ENCODE measurements around the gene APOL6.

APOL6 gene, protein sequence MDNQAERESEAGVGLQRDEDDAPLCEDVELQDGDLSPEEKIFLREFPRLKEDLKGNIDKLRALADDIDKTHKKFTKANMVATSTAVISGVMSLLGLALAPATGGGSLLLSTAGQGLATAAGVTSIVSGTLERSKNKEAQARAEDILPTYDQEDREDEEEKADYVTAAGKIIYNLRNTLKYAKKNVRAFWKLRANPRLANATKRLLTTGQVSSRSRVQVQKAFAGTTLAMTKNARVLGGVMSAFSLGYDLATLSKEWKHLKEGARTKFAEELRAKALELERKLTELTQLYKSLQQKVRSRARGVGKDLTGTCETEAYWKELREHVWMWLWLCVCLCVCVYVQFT

DNA sequence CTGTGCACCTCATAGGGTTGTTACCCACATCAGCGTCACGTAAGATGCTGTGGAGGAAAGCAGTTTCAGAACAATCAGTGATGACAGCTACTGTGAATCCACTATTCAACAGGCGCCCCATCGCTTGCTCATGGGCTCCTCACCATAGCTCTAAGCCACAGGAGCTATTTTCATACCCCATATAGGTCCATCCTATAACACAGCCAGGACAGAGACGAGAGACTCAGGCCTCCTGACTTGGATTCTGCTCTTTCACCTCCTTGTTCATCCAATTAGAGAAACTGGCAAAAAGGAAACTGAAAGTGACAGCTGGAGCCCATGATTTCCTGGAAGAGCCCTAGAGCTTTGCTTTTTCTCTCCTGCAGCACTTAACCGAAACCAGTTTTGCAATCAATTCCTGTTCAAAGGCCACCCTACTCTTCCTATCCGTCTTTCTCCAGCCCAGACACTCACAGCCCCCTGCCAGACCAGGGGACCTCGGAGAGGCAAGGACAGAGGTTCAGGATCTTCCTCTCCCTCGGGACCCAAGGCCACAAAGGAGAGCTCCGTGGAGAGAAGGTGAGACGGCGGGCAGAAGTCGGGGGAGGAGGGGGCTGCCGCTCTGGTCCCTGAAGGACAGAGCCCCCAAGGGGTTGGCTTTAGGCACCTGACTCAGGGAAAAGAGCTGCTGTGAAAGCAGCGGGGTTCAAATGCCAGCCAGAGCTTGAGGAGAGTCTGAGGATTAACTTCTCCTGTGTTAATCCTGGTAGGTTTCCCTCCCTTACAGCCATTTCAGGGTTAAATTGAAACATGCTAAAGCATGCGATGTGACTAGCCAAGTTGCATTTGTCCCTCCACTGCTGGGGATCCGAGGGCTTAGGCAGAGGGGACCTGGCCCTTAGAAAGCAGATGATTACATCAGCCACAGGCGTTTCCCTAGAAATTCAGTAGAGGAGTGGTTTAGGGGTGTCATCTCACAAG lies at the start of gene APOL6:
TSS of gene APOL6 (plus strand) at position 381 of the 960 bp plus-strand sequence. CDS start 7,980 bp downstream, outside the sequence.
- TF ChIP-seq GATA1 (IDR thresholded peaks at IDR 0.05; ENCODE audit: low read depth, low read length): no peak
- peak; percentile 60 for TF ChIP-seq POLR2A (IDR thresholded peaks at IDR 0.05; ENCODE audit: low read length)
- DNase-seq: peak; percentile 75 to 82

DNA sequence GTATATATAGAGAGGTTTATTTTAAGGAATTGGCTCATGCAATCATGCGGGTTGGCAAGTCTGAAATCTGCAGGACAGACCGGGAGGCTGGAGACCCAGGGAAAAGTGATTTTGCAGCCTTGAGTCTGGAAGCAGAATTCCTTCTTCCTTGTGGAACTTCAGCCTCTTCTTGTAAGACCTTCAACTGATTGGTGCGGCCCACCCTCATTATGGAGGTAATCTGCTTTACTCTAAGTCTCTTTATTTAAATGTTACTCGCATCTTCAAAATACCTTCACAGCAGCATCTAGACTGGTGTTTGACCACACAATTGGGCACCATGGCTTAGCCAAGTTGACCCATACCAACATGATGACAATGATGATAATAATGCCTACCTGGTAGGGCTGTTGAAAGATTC lies 48.9 kb upstream of the APOL6 start:
- TF ChIP-seq GATA1 (IDR thresholded peaks at IDR 0.05; ENCODE audit: low read depth, low read length): no peak
- TF ChIP-seq POLR2A (IDR thresholded peaks at IDR 0.05; ENCODE audit: low read length): no peak
- no peak for DNase-seq

DNA sequence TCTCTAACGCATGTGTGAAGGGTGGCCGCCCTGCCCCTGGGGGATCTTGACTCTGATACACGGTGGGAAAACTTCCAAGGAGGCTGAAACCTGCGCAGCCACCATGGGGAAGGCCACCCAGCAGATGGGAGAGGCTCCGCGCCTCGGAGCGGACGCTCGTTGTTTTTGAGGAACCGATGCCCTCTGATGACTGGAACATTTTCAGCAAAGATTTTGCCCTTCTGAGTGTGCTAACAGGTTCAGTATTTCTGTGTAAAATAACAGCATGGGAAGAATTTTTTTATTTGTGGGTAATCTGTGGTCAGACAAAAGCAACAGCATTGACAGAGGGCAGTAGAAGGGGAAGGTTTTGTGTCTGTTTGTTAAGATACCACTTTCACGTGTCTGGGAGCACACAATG lies 47.8 kb upstream of the APOL6 start:
- no peak for DNase-seq
- TF ChIP-seq POLR2A (IDR thresholded peaks at IDR 0.05; ENCODE audit: low read length): no peak
- TF ChIP-seq GATA1 (IDR thresholded peaks at IDR 0.05; ENCODE audit: low read depth, low read length): no peak

DNA sequence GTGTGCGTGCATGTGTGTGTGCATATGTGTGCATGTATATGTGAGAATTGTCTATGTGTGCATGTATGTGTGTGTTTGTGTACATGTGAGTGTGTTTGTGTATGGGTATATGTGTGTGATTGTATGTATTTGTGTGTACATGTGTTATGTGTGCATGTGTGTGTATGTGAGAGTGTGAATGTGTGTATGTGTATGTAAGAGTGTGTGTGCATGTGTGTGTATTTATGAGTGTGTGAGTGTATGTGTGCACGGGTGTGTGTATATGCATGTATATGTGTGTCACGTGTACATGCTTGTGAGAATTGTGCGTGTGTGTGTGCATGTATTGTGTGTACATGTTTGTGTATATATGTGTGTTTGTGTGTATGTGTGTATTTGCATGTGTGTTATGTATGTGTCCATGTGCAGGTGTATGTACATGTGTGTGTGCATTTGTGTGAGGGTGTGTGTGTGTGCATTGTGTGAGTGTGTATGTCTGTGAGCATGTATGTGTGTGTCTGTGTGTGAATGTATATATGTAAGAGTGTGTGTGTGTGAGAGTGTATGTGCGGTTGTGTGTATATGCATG lies 47.1 kb upstream of the APOL6 start:
- DNase-seq: no peak
- no peak for TF ChIP-seq GATA1 (IDR thresholded peaks at IDR 0.05; ENCODE audit: low read depth, low read length)
- TF ChIP-seq POLR2A (IDR thresholded peaks at IDR 0.05; ENCODE audit: low read length): no peak

DNA sequence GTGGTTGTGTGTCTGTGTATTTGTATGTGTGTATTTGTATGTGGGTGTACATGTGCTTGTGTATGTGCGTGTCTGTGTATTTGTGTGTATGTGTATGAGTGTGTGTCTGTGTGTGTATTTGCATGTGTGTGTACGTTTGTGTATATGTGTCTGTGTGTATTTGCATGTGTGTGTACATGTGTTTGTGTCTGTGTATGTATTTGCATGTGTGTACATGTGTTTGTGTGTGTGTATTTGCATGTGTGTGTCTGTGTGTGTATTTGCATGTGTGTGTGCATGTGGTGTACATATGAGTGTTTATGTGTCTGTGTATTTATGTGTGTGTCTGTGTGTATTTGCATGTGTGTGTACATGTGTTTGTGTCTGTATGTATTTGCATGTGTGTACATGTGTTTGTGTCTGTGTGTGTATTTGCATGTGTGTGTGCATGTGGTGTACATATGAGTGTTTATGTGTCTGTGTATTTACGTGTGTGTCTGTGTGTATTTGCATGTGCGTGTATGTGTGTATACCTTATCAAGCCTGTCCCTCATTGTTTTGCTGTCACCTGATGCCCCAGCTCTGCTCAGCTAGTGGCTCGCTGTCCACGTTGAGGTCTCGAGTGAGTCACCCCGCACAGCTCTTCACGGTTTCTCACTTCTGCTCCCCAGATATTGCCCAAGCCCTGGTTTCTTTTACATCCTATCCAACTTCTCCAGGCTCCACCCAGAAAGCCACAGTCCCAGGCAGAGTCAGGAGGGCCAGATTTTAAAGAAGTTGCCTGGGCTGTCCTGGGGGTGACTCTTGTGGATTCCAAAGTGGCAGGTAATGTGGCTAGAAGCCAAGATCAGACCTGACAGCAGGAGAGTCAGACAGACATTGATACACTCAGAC lies 46.3 kb upstream of the APOL6 start:
- DNase-seq: peak; percentile 10 to 14
- TF ChIP-seq POLR2A (IDR thresholded peaks at IDR 0.05; ENCODE audit: low read length): no peak
- TF ChIP-seq GATA1 (IDR thresholded peaks at IDR 0.05; ENCODE audit: low read depth, low read length): no peak

DNA sequence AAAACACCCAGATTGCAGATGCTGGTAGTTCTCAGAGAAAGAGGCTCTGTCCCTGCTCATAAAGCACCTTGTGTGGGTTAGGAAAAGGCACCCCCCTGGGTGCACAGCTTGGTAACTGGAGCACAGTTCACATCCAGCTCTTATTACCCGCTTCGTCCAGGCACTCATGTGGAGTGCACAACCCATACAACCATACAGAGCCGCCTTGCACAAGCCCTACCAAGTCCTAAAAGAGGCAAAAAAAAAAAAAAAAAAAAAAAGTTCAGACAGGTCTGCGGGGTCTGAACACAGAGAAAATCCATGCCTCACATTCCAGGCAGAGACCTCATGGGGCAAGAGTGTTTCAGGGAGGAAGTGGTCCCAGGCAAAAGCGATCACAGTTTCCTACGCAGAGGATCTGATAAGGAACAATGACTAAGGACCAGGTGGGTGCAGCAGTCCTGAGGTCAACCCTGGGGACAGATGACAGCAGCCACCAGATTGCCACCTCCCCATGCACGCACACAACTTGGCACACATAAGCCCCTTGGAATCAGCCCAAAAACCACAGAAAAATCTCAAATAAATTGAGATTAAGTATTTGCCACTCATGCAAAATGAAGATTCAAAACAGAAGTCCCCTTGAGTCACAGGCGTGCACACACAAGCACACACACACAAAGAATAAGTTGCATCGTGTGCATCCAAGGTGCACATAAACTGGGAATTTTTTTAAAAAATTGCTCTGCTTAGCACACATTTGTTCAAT lies 43.5 kb upstream of the APOL6 start:
- TF ChIP-seq POLR2A (IDR thresholded peaks at IDR 0.05; ENCODE audit: low read length) (no peak), GATA1 (IDR thresholded peaks at IDR 0.05; ENCODE audit: low read depth, low read length) (no peak)
- DNase-seq: no peak

DNA sequence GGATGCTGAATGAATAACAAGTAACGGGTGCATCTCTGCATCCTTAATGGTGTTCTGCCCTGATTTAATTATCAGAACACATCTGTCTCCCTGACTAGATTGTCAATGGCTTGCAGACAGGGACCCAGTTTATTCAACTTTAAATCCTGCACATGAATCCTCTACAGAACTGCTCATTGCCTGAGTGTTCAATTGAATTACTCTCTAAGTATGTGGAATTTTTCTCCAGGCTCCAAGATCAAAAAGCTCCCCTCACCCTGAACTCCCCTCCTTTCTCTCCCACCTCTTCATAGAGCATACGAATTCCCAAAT lies 42.9 kb upstream of the APOL6 start:
- DNase-seq: no peak
- TF ChIP-seq POLR2A (IDR thresholded peaks at IDR 0.05; ENCODE audit: low read length) (no peak), GATA1 (IDR thresholded peaks at IDR 0.05; ENCODE audit: low read depth, low read length) (no peak)

DNA sequence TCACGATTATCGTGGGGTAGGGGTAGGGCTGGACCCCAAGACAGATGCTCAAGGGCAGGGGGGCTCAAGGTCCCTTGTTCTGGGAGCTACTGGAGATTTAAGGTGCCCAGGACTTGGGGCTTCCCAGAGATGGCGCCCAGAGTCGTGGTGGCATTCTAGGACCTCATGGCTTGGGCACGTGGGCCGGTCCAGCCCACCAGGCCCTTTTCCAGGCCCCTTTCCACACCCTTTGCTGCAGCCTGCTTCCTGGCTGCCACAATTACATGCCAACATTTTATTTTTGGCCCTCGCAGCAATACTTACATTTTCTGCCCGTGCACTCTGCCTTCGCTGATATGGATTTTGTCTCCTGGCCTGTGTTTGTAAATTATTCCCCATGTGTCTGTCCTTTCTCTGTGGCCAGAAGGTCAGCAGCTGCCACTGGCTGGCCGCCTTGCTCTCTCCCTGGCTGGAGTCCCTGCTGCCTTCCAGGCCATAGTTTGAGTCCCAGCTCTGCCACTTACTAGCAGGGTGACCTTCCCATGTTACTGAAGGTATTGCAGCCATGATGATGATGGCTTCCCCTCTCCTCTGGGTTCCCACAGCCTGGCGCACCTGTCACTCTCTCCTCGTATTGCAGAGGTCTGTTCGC lies 42.3 kb upstream of the APOL6 start:
- TF ChIP-seq POLR2A (IDR thresholded peaks at IDR 0.05; ENCODE audit: low read length) (no peak), GATA1 (IDR thresholded peaks at IDR 0.05; ENCODE audit: low read depth, low read length) (no peak)
- no peak for DNase-seq

DNA sequence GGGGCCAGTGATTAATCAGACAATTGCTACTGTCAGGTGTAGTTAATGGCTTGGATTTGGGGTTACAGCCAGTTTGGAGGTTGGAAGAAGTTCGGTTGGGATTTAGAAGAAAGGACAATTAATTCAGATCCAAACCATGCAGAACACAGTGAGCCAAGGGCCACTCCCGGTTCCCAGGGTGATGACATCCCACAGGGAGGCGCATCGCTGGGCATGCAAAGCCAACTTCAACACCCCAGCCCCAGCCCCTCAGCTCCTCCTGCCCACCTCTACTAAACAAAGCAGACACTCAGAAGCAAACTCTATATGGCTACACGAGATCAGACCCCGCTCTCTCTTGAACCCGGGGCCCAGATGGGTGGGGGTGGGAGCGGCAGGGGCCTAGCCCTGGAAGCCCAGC lies 41.3 kb upstream of the APOL6 start:
- no peak for TF ChIP-seq GATA1 (IDR thresholded peaks at IDR 0.05; ENCODE audit: low read depth, low read length)
- no peak for TF ChIP-seq POLR2A (IDR thresholded peaks at IDR 0.05; ENCODE audit: low read length)
- DNase-seq: no peak

DNA sequence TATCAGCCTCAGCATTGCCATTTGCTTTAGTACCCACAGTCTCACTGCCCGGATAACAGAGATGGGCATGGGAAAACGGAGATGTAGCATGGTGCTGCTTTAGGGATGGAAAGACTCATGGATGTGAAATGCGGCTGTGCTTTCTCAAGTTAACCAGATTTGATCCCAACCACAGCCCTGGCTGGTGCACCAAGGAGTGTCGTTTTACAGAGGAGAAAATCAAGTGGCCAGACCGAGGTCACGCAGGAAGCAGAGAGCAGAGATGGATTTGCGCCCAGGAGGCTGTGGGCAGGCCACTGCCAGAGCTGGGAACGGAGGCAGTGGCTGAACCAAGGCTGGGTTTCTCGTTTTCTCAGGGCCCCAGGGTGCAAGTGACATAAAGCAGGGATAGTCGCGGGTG lies 40.2 kb upstream of the APOL6 start:
- TF ChIP-seq POLR2A (IDR thresholded peaks at IDR 0.05; ENCODE audit: low read length) (no peak), GATA1 (IDR thresholded peaks at IDR 0.05; ENCODE audit: low read depth, low read length) (no peak)
- no peak for DNase-seq

DNA sequence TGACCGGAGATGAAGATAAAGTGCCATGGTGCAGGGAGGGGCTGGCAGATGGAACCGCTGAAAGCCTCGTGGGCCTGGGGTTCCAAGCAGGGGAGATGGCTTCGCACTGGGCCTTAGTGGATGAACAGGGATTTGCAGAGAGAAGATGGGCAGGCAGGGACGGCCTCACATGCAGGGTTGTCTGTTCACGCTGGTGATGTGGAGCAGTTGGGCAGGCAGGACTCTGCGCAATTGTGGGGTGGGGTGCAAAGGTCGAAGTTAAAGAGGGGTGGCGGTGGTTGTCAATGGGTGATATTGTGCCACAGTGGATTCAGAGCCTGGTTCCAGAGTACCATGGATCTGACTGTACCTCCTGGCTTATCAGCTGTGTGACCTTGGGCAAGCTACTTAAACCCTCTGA lies 39.0 kb upstream of the APOL6 start:
- TF ChIP-seq POLR2A (IDR thresholded peaks at IDR 0.05; ENCODE audit: low read length): no peak
- TF ChIP-seq GATA1 (IDR thresholded peaks at IDR 0.05; ENCODE audit: low read depth, low read length): no peak
- DNase-seq: no peak

DNA sequence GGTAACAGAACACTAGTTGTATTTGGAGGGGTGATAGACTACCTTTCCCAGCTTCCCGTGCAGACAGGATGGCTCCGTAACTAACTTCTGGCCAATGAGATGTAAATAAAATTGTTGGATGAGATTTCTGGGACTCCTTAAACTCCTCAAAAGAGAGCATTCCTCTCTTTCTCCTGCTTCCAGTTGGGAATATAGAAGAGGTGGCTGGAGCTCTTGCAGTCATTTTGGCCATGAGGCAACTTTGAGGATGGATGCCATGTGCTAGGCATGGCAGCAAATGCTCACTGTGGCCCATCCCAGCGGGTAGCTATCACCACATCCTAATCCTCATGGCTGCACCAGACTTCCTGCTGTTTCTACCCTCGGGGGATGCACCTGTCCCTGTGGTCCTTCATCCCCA lies 38.5 kb upstream of the APOL6 start:
- TF ChIP-seq POLR2A (IDR thresholded peaks at IDR 0.05; ENCODE audit: low read length) (no peak), GATA1 (IDR thresholded peaks at IDR 0.05; ENCODE audit: low read depth, low read length) (no peak)
- no peak for DNase-seq
